ENCODE data around the gene DCLK2. TPM values are rescaled to one million over a fixed set of nuclear protein-coding genes. Genes with fewer than 3 reads are reported as not detected.

DCLK2 gene
- total and polyA plus RNA-seq, 2 of the 4 experiments (the other 2 are of a cell fraction), result 11.3 to 15.5 TPM

DNA sequence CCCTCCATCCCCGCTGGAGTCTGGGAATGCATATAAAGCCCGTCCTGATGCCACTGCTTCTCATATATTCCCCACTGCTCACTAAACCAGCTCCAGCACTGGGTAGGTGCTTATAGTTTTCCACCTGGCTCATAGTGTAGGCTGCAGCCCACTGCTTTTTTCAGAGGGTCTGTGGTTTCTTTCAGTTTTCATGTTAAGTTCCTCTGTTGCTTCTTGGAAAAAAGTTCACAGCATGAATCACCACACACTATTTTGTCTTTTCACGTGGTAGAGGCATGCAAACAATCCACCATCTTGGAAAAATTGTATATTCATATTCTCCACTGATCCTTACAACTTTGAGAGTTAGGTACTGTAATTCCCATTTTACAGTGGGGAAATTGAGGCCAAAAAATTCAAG, 39.4 kb downstream of the DCLK2 start:
- no peak for ATAC-seq (ENCODE audit: low read depth)
- WGBS, 2 experiments (ENCODE audit: extremely low coverage in 2 of 2, insufficient read length in 1 of 2), result no CpG with 5 or more reads among the region's 3 CpGs
- peak; percentile 56 for DNase-seq
- Histone ChIP-seq H2BK20ac (ENCODE audit: low read depth, low read length) (0 out of 2 replicates have a peak overlapping the region, but pooled peaks have one; percentile 64), H3K4me3 (ENCODE audit: insufficient read depth, low read depth, low read length) (no peak overlapping the region), H2BK15ac (ENCODE audit: low read depth, low read length) (peak overlapping the region; percentile 33; the same call in 2 of the 3 replicates), H3K9me1 (ENCODE audit: insufficient read depth, low read length) (peaks cover 14% of the 10 kb centered on the region), H2AK9ac (replicated peaks; ENCODE audit: low read depth, low read length, poor library complexity) (no peak overlapping the region), H2AFZ (replicated peaks; ENCODE audit: low read length, poor library complexity) (no peak overlapping the region), H3K23ac (ENCODE audit: low read depth, low read length) (no peak overlapping the region), H3K27ac (ENCODE audit: insufficient read depth, low read length) (no peak overlapping the region), H4K20me1 (ENCODE audit: insufficient read depth, low read length) (peaks cover 4% of the 10 kb centered on the region; the same call in 1 of the 2 replicates), H3K4me1 (ENCODE audit: control insufficient read depth, insufficient read depth, low read length) (peaks cover 27% of the 10 kb centered on the region), H3K4me2 (ENCODE audit: low read depth, low read length) (no peak overlapping the region), H2BK5ac (ENCODE audit: low read depth, low read length, poor library complexity, severe bottlenecking) (peak overlapping the region; percentile 12), H3K27me3 (ENCODE audit: control insufficient read depth, insufficient read depth, low read length) (no peaks in the 10 kb centered on the region), H3K79me1 (ENCODE audit: low read depth in 1 of 2, low read length in 2 of 2) (peaks cover 36 to 49% of the 10 kb centered on the region in 2 experiments), H3K36me3 (ENCODE audit: control insufficient read depth, insufficient read depth, low read length) (no peaks in the 10 kb centered on the region), H2AK5ac (ENCODE audit: low read depth, low read length) (no peak overlapping the region), H3K56ac (ENCODE audit: extremely low read depth, insufficient read depth, low read length) (no peak overlapping the region), H3K9ac (ENCODE audit: low read depth, low read length) (no peak overlapping the region), H3K18ac (ENCODE audit: low read depth, low read length) (peak overlapping the region; percentile 57; the same call in 1 of the 2 replicates), H4K91ac (ENCODE audit: insufficient read depth, low read depth, low read length) (no peak overlapping the region), H4K8ac (ENCODE audit: low read depth in 2 of 2, low read length in 2 of 2) (peak overlapping the region; percentile 8 to 20; a peak in 2 of 4 replicates), H3K4ac (ENCODE audit: low read depth, low read length) (peak overlapping the region; percentile 34; the same call in 1 of the 2 replicates), H3K9me3 (ENCODE audit: control insufficient read depth, insufficient read depth, low read length) (peaks cover 10% of the 10 kb centered on the region; the same call in 1 of the 2 replicates), H4K5ac (ENCODE audit: low read depth, low read length) (no peak overlapping the region; the same call in 1 of the 2 replicates), H3K14ac (replicated peaks; ENCODE audit: low read depth, low read length) (no peak overlapping the region), H2BK120ac (ENCODE audit: low read depth, low read length) (0 out of 2 replicates have a peak overlapping the region, but pooled peaks have one; percentile 2)
- no TSS peak for BruUV-seq (replicated peaks)
- POLR2A ChIA-PET (ENCODE audit: unreplicated experiment), result no interaction called here
- dilution Hi-C loops (cut with HindIII; ENCODE audit: low sequenced_read_pairs, unreplicated experiment) (no loop called here), intact Hi-C loops (cut with micrococcal nuclease) (no loop called here), in situ Hi-C loops (cut with MboI; ENCODE audit: low sequenced_read_pairs) (no loop called here)
- CTCF ChIA-PET, result no interaction called here
- TF ChIP-seq FOS (IDR thresholded peaks at IDR 0.05; ENCODE audit: low read depth, low read length), result no peak
- TF ChIP-seq RCOR1 (IDR thresholded peaks at IDR 0.05; ENCODE audit: insufficient replicate concordance, low read length), result no peak
- TF ChIP-seq, protein P1, sequence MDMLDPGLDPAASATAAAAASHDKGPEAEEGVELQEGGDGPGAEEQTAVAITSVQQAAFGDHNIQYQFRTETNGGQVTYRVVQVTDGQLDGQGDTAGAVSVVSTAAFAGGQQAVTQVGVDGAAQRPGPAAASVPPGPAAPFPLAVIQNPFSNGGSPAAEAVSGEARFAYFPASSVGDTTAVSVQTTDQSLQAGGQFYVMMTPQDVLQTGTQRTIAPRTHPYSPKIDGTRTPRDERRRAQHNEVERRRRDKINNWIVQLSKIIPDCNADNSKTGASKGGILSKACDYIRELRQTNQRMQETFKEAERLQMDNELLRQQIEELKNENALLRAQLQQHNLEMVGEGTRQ (IDR thresholded peaks at IDR 0.05; ENCODE audit: low read depth, low read length), result no peak
- TF ChIP-seq RAD21 (IDR thresholded peaks at IDR 0.05; ENCODE audit: low read length), result no peak
- TF ChIP-seq MAFK (IDR thresholded peaks at IDR 0.05; ENCODE audit: low read depth, low read length), result no peak
- no peak for TF ChIP-seq POLR2A (IDR thresholded peaks at IDR 0.05; ENCODE audit: low read depth, low read length)
- no peak for TF ChIP-seq CEBPB (IDR thresholded peaks at IDR 0.05; ENCODE audit: low read depth, low read length)
- TF ChIP-seq MXI1 (IDR thresholded peaks at IDR 0.05; ENCODE audit: borderline replicate concordance, low read depth, low read length), result no peak
- no peak for TF ChIP-seq RFX5 (IDR thresholded peaks at IDR 0.05; ENCODE audit: low read depth, low read length)
- TF ChIP-seq, protein P2, sequence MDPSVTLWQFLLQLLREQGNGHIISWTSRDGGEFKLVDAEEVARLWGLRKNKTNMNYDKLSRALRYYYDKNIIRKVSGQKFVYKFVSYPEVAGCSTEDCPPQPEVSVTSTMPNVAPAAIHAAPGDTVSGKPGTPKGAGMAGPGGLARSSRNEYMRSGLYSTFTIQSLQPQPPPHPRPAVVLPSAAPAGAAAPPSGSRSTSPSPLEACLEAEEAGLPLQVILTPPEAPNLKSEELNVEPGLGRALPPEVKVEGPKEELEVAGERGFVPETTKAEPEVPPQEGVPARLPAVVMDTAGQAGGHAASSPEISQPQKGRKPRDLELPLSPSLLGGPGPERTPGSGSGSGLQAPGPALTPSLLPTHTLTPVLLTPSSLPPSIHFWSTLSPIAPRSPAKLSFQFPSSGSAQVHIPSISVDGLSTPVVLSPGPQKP (IDR thresholded peaks at IDR 0.05; ENCODE audit: borderline replicate concordance, low read depth, low read length), result no peak
- no peak for TF ChIP-seq BHLHE40 (IDR thresholded peaks at IDR 0.05; ENCODE audit: low read depth, low read length)
- TF ChIP-seq MAZ (IDR thresholded peaks at IDR 0.05; ENCODE audit: borderline replicate concordance, low read depth, low read length), result no peak
- TF ChIP-seq, protein P3, sequence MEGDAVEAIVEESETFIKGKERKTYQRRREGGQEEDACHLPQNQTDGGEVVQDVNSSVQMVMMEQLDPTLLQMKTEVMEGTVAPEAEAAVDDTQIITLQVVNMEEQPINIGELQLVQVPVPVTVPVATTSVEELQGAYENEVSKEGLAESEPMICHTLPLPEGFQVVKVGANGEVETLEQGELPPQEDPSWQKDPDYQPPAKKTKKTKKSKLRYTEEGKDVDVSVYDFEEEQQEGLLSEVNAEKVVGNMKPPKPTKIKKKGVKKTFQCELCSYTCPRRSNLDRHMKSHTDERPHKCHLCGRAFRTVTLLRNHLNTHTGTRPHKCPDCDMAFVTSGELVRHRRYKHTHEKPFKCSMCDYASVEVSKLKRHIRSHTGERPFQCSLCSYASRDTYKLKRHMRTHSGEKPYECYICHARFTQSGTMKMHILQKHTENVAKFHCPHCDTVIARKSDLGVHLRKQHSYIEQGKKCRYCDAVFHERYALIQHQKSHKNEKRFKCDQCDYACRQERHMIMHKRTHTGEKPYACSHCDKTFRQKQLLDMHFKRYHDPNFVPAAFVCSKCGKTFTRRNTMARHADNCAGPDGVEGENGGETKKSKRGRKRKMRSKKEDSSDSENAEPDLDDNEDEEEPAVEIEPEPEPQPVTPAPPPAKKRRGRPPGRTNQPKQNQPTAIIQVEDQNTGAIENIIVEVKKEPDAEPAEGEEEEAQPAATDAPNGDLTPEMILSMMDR (conservative IDR thresholded peaks at IDR 0.05; ENCODE audit: low read depth, low read length), result no peak
- no peak for TF ChIP-seq SMC3 (IDR thresholded peaks at IDR 0.05; ENCODE audit: low read depth, low read length)
- TF ChIP-seq CHD1 (IDR thresholded peaks at IDR 0.05; ENCODE audit: low read depth, low read length), result no peak
- no peak for TF ChIP-seq NFE2L2 (IDR thresholded peaks at IDR 0.05; ENCODE audit: low read depth, low read length)

Data from IMR-90 (cell line).